GM12874 (cell line): ENCODE data around the gene USP19.

Source experiments
- CTCF ChIP-seq: IDR thresholded peaks from 2 replicates; pipeline ENCODE4 v1.5.1; 2011; ENCODE audit warnings: low read depth, mild to moderate bottlenecking, control low read depth, low read length, moderate library complexity; ENCODE audit not compliant: insufficient read depth

USP19 gene

GRCh38 chr3:49122451-49122850 is 1.8 kb upstream of the USP19 start:
- no peak for TF ChIP-seq CTCF

DNA sequence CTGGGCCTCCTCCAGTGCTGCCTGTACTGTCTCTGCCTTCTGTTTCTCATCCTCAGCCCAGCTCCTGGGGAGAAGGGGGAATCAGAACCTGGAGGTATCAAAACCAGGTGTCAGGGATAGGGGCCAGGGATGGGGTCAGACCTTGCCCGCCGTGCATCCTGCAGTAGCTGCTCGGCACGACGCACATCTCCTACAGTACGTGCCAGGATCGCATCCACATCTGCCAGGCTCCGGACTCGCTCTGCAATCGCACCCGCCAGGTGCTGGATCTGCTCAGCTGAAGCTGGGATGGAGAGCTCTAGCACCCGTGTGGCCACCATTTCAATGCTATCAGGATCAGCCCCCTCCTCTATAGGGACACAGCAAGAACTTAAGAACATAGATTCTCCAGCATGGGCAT is 1.4 kb upstream of the USP19 start:
- TF ChIP-seq CTCF: no peak

DNA sequence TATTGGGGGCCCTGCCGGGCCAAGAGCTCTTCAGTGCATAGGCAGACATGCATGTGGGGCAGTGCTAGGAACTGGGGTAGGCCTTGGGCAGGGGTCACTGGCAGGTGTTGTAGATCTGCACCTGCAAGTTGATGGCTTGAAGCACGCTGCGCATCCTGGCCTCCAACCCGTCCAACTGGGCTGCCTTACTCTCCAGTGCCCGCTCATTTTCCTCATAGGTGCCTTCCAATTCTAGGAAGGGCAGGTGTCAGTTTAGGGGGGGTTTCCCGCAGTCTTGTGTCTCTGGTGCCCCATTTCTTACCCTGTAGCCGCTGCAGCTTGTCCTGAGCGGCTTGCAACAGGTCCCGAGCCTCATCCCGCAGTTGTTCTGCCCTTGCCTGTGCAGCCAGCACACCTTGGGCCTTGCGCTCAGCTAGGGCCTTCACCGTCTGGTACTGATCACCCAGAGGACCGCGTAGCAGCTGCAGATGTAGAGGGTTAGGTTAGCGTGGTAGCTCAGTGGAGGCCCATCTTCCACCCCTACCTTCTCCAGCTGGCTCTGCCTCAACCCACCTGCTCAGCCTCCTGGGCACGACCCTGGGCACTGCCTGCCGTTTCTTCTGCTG is 611 bp upstream of the USP19 start:
- TF ChIP-seq CTCF: no peak

DNA sequence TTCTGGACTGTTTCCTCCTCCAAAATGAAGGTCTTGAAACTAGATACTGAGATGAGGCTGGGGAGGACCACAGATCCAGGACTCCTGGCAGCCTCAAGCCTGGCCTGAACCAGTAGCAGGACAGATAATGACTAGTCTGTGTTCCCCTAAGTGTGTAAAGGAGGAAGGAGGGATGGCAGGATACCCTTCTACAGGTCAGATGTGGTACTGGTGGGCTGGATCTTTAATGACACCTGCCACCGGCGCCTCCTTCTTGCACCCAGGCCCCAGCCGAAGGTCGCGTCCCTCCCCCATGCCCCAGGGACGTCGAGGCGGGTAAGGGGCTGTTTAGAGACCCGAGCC is 556 bp downstream of the USP19 start:
- no peak for TF ChIP-seq CTCF

- TF ChIP-seq CTCF: no peak
Measured at GRCh38 chr3:49119439-49119838, 1.2 kb downstream of the USP19 start.

GRCh38 chr3:49119036-49119435 is 1.6 kb downstream of the USP19 start:
- no peak for TF ChIP-seq CTCF

- no peak for TF ChIP-seq CTCF
Measured at GRCh38 chr3:49112262-49112661, 8.4 kb downstream of the USP19 start.
